ENCODE measurements around the gene KLF6.

- no peak for TF ChIP-seq CTCF (IDR thresholded peaks at IDR 0.05; ENCODE audit: low read length)
- no peak for TF ChIP-seq EZH2 (IDR thresholded peaks at IDR 0.05; ENCODE audit: borderline replicate concordance, low read length)
Measured at GRCh38 chr10:3762309-3762708, 22.7 kb downstream of the KLF6 start.

All from OCI-LY1 (cell line).